ENCODE results near the gene DLL1.
"Not testable (repeated sequence)": the region's sequence is repeated elsewhere in the genome, so short reads cannot be mapped to it uniquely, and the experiment has no call there.

The DLL1 gene

GRCh38 chr6:170267688-170268087, 23.2 kb downstream of the DLL1 start:
- no peak for DNase-seq

- no peak for DNase-seq
These were observed 24.6 kb downstream of the DLL1 start for GRCh38 chr6:170266061-170266825.

GRCh38 chr6:170265655-170266054, 25.2 kb downstream of the DLL1 start:
- DNase-seq, result no peak

DNA sequence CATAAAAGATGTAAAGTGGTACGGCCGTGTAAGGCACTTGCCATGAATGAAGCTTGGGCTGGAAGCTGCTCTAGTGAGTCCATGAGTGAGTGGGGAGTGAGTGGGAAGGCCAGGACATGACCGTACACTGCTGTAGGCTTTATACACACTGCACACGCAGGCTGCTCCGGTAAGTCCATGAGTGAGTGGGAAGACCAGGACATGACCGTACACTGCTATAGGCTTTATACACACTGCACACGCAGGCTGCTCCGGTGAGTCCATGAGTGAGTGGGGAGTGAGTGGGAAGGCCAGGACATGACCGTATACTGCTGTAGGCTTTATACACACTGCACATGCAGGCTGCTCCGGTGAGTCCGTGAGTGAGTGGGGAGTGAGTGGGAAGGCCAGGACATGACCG, 26.2 kb downstream of the DLL1 start:
- not testable (repeated sequence) for DNase-seq

- no peak for DNase-seq
These were observed 26.8 kb downstream of the DLL1 start for GRCh38 chr6:170264086-170264485.

DNA sequence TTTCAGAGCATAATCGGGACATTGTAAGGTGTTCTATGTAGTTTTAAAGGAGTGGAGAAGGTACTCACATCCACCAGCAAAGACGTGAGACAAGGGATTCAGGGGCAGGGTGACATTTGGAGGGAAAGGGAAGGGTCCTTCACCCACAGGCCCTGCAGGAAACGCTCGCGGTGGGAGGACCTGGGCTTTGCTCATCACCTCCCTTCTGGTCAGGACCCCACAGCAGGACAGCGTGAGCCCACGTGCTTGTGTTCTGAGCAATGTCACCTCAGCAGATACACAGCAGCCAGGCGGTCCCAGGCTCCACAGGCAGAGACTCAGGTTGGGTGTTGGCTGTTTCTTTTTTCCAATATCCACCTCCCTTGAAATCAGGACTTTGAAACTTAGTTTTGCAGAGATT, 27.5 kb downstream of the DLL1 start:
- DNase-seq, result no peak

GRCh38 chr6:170262489-170263088, 28.3 kb downstream of the DLL1 start:
- no peak for DNase-seq

DNA sequence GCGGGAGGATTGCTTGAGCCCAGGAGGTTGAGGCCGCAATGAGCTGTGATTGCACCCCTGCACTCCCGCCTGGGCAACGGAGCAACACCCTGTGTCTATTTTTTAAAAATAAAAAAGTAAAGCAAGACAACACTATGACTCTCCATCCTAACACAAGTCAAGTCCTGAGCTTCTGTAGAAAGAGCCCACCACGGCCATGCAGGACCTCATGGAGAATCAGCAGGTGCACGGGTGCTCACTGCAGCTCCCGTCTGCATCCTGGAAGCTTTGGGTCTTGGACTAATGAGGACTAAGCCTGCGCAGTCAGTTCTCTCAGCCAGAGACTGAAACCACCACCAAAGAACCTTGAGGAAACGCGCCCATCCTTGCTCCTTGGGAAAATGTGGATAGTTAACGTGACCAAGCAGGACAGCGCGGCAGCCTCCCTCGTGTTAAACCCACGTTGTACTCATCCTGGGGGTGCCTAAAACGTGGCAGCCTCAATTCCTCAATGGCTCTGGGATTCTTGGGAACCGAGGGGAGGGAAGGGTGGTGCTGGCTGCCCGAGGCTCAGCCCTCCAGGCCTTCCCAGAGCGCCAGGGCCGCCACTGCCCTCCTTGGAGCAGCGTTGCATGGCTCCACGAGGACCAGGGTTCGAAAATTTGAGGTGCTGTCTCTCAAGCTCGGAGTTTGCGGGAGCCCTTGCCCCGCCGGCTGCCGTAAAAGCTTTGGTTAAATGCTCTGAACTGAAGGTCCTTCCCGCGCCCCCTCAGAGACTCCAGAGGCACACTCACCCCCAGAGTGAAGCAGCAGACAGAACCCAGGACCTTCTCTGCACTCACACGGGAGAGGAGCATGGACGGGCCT, 29.0 kb downstream of the DLL1 start:
- DNase-seq, result no peak

DNA sequence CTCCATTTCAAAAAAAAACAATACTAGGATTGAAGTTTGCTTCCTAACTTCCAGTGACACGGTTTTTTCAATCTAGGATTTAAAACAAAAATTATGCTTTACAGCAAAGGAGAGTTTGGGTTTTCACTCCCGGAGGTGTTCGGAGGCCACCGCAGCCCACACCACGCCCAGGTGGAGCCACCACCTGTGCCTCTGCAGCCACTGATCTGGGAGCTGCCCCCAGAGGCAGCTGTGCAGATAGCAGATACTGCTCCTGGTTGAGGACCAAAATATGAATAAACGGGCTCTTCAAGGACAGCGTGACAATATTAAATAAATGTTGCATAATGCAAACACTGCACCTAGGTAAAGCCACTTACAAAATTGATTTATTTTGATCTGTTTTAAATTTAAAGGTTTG, 30.2 kb downstream of the DLL1 start:
- no peak for DNase-seq

DNA sequence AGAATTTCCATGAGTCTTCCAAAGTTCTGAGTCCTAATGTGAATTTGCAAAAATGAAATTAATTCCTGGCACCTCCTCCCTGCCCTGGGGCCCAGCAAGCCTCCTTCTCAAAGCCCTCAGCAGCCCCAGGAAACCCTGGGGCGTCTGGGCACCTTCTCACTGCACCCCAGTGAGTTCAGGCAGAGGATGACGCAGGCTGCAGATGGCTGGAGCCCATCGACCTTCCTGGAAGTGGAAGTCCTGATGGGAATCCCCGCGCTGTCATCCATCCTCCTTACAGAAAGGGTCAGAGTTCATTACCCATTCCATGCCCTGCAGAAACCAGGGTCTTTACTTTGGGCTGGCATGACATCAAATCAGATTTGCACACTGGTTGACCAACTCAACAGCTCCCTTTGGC, 31.6 kb downstream of the DLL1 start:
- no peak for DNase-seq

DNA sequence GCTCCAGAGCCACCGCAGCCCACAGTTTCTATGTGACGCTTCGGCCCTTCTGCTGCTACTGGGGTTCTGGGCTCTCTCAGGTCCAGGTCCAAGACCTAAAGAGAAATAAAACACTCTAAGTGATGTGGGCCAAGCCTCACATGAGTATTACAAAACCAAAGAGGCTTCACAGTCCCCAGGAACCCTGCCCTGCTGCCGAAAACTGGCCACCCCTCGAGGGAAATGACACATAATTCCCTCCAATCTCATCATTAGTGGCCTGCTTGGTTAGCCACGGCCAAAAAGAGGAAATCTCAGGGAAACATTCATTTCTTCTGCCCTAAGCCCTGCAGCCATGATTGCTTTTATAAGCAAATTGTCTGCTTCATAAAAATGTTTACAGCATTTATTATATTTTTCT, 32.5 kb downstream of the DLL1 start:
- no peak for DNase-seq

- DNase-seq, result no peak
These were observed 33.5 kb downstream of the DLL1 start for GRCh38 chr6:170257376-170257775.

DNA sequence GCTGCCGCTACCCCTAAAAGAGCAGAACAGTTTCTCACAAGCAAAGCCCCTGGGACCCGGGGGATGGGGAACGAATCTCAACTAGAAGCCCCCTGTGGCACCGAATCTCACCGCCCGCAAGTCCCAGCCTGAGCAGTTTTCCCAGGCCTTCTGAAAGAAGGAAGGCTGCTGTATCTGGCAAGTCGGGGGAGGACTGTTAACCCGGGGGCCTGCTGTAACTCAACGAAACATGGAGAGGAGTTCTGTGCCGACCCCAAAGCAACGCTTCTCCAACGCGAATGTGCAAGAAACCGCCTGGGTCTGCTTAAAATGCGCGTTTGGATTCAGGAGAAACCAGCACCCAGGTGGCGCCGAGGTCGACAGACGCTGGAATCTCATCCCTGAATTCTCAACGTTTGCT, 34.2 kb downstream of the DLL1 start:
- no peak for DNase-seq

GRCh38 chr6:170255426-170256125, 35.3 kb downstream of the DLL1 start:
- DNase-seq, result no peak

GRCh38 chr6:170254315-170255213, 36.3 kb downstream of the DLL1 start:
- no peak for DNase-seq

GRCh38 chr6:170253910-170254269, 37.0 kb downstream of the DLL1 start:
- DNase-seq, result no peak

- no peak for DNase-seq
These were observed 37.5 kb downstream of the DLL1 start for GRCh38 chr6:170253226-170253909.

DNA sequence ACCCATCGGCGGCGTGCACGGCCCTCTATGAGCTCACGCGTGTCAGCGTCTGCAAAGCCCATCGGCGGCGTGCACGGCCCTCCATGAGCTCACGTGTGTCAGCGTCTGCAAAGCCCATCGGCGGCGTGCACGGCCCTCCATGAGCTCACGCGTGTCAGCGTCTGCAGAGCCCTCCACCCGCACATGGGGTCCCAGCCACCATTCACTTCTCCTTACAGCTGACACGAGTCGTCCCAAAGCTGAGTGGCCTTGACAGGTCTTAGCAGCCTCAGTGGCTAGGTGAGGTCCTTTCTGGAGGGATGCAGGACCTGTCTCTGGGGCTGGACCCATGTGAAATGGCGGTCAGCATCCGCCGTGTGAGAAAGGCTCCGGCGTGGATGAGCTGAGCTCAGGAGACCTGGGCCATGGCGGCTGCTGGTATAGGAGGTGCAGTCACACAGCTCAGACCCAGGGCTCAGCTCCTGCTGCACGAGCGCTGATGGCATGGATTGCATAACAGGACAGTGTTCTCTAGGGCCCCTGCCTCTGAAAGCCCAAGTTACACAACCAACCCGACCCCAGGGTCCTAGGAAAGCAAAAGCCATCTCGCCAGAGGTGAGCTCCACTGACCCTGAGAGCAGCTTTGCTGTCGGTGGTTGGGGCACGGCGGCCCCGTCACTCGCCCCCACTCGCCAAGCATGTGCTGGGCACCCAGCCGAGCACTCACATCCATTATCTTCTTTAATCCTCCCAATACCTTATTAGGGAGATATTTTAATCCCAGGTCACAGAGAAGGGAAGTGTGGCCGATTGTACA, 38.9 kb downstream of the DLL1 start:
- no peak for DNase-seq

DNA sequence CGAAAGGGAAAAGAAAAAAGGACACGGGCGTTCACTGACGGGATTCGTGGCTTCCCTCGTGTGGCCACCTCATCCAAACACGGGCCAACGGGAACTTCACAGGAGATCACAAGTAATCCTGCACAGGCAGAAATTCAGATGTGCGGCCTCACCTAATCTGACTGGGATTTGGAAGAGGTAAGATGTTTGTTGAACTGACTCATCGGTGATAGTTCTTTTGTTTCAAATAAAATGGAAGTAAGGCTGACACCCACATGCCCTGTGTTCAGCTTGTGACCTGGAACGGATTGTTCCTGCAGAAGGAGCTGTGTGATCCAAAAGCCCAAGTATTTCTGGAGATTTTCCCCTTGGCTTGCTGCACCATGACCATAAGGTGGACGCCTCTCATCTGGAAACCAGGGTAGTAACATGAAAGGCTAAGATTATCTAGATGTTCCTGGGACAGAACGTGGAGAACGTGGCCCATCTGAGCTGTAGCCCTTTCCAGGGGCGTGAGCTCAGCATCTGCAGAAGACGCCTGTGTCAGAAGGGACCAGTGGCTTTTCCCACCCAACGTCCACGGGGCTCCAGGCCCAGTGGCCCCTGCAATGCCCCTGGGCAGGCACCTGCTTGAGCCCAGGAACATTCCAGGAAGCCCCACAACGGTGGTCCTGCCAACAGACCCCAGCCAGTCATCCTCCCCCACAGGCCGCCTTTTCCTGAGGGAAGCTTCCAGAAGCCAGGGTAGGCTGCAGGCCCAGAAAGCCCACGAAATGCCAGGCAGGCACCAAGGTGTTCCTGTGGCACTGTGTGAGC, 39.7 kb downstream of the DLL1 start:
- no peak for DNase-seq

DNA sequence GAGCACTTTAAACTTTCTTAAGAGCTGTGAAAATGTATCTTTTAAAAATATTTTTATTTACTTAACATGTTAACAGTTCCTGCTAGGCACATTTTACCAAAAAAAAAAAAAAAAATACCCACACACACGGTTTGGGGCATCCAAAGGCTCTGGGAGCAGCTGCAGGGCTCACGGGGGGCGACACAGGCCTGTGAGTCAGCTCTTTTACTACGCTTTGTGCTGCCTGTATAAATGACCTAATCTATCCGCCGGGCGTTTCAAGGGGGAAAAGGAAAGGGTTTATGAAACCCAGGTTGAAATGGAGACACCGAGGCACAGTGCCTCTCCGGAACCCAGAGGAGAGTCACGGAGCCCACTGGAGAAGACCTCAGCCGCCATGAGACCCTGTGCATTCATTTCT, 40.4 kb downstream of the DLL1 start:
- no peak for DNase-seq

Data from HCEC 1CT (cell line).